GM19324 (cell line): ENCODE data around the gene PPP4R4.

Source experiments
- ATAC-seq: cut with Tn5 transposase; IDR thresholded peaks from one replicate; pipeline ENCODE4 v1.9.1; 2021; ENCODE audit warnings: mild to moderate bottlenecking, moderate library complexity; ENCODE audit not compliant: unreplicated experiment, low FRiP score

The PPP4R4 gene

DNA sequence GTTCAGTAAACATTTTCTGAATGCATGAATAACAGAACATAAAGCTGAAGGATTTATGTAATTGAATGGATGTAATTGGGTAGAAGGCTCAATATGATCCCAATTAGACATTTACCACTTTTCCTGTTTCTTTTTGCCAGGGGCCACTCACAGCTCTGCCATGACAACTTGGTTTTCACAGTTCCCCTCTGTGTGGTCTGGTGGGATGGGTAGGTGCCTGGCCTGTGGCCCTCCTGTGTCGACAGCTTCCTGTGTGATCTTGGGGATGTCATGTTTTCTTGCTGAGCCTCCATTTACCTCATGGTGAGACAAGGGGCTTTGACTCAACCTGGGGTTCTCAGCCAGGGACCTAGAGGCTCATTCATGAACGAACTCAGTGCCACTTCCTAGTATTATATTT, 131.5 kb downstream of the PPP4R4 start:
- no peak for ATAC-seq

DNA sequence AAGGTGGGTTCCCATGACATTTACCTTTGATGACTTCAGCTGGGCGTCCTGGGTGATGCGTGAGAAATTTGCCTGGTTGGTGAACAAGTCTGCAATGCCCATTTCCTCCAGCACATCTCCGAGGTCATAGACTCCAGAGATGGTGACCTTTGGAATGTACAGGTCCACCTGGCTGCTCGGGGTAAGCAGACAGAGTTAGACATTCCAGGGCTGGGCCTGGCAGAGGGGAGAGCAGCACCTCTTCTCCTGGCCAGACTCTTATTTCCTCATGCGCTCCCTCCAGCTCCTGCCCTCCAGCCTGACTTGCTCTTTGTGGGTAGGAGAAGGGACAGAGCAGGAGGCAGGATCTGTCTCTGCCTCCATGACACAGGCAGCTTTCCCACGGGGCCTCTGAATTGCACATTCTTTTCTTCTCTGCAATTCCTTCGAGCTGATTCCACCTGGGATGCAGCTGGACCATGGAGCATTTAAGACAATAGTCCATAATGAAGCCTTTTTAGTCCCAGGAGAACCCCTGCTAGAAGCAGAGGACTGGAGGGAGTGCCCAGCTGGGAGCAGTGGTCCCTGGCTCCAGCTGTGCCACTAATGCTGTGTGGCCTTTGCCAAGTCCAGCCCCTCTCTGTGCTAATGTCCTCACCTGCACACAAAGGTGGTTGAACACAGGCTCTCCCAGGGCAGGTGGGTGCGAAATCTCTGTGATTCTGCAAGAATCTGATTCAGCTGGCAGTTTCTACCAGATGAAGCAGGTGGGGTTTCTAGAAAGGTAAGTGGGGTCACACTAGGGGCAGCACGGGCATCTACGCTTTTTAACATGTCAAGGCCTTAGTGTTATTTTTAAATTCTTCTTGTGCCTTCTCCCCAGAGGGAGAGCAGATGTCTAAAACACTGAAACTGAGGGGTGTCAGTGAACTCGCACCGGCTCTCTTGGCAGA, 132.2 kb downstream of the PPP4R4 start:
- no peak for ATAC-seq

DNA sequence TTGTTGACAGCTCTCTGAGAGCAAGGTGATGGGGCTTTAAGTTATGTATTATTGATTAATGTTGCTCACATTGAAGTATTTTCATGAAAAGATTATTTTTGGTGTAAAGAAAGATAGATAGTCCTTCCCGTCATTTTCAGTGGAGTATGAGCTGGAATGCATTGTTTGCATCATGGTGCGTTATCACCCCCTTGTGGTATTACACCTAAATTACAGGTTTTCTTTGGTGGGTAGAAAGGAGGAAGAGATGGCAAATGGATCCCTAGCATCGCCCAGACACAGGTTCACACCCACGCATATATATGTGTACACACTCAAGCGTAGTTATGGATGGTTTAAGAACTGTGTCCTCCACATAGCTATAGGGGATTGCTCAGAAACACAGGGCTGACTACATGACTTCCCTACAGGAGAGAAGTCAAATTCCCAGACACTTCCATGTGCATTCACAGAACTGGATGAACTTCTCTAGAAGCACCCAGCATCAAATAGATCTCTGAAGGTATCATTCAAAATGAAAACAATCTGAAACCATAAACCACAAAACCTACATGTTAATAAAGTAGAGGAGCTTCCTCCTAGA, 133.4 kb downstream of the PPP4R4 start:
- no peak for ATAC-seq

DNA sequence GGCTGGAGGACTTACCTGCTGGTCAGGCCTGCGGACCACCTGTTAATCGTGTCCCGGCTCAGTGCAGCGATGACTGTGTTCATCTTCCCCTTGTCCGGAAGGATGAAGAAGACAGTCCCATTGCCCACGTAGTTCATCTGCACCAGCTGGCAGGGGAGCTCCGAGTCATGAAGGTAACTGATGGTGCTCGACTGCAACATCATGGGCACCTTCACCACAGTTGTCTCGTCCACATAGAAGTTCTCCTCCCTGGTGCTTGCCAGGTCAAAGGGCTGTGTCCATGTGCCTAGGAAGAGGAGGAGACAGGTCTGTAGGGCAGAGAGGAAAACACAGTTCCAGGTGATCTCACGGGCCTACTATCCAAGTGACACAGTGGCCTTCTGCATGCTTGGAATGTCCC, 135.6 kb downstream of the PPP4R4 start:
- ATAC-seq = no peak

DNA sequence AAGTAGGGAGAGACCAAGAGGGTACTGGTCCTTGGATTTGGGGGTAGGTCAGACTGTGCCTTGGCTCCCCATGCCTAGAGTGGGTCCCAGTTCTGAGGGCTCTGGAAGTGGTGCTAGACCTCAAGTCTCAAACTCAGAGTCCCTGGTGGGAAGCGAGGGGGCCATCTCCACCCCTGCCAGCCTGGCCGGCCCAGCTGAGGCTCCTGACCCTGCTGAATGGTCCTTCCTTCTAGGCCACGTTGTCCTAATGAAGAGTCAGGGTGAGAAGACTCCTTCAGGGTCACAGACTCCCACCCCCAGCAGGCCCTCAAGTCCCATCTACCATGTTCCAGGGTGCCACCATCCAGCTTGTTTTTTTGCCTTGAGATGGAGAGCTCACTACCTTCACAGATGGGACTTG, 136.1 kb downstream of the PPP4R4 start:
- ATAC-seq = no peak

DNA sequence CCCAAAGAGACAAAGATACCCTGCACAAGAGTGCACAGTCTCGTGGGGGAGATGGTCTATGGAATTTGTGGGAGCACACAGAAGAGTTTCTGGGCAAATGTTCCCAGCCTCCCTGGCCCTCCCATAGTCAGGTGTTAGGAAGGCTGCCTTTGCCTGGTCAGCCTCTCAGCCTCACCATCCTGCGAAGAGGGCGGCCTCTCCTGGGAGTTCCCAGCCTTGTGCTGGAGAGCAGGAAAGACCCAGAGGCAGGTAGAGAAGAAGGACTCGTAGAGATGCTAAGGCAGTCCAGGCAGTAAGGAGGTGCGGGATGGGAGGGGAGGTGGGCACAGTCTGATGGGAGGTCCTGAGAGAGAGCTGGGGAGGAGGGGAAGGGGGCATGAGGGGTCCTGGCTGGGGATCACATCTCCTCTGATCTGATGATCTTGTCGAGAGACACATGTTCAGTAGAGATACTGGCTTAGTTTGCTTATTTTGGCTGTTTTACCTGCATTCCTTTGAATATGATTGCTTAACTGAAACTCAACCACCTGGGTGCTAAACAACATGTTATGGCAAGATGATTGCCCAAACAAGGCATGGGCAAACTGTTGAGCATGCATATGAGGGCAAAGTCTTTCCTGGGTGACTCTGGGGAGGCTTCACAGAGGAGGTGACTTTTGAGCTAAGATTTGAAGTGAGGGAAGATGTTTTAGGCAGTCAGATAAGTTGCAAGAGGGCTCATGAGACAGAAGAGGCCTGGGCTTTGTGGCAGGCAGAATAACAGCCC, 138.5 kb downstream of the PPP4R4 start:
- no peak for ATAC-seq

DNA sequence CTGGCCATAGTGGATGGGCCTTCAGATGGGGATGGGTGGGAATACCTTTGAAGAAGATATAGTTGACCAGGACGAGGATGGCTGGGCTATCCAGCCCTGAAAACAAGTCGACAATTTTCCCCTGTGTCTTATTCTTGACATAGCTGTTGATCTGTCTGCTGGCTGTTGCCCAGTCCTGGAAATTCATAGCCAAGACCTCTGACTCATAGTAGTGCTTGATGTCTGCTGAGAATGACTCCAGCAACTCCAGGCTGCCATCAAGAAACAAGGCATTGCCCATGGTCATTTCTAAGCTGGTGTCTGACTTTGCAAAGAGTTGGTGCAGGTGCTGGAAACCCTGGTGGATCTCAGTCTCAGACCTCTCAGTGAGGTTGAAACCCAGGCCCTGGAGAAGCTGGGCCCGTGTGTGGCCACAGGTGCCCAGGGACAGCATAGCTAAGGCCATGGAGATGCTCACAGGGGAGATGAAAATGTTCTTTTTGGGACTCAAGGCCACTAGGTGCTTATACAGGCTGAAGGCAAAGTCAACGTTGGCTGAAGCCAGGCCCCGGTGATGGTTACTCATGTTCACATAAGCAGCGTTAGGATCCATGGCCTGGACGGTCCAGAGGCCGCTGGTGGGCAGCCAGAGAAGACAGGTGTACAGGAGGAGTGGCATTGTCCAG, 140.0 kb downstream of the PPP4R4 start:
- no peak for ATAC-seq

DNA sequence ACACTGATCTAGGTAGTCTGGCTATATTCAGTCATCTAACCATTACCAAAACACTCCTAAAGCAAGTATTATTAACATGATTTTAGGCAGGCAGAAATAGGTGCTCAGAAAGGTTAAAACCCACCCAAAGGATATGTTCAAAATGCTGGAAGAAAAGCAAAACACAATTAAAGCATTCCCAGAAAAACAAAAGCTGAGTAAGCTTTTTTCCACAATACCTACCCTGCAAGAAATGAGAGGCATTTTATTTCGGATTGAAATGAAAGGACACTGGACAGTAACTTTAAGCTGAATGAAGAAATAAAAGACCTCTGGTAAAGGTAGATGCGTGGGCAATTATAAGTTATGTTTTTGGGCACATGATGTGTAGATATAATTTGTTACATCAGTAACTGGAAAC, 140.8 kb downstream of the PPP4R4 start:
- ATAC-seq = no peak

DNA sequence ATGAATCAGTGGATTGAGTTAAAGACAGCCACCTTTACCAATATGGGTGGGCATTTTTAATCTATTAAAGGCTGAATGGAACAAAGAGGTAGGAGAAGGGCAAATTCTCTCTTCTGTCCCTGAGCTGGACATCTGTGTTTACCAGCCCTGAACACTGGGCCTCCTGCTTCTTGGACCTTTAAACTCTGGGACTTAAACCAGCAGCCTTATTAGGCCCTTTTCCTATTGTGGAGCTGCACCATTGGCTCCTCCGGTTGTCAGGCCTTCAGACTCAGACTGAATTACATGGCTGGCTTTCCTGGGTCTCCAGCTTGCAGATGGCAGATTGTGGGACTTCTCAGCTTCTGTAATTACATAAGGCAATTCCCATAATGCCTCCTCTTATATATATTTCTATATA, 142.6 kb downstream of the PPP4R4 start:
- ATAC-seq = no peak

DNA sequence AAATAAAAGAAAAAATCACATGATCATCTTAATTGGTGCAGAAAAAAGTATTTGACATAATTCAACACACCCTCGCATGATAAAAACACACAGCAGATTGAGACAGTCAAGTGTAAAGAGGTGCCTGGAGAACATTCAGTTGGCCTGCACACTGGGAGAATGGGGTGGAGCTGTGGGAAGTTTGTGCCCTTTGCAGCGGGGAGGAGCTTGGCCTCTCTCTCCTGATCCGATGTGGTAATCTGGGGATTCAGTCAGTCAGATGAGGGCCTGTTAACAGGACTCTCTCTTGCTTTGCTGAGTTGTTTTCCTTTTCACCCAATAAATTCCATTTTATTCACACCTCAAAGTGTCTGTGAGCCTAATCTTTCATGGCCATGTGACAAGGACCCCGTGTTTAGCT, 143.1 kb downstream of the PPP4R4 start:
- ATAC-seq = no peak

DNA sequence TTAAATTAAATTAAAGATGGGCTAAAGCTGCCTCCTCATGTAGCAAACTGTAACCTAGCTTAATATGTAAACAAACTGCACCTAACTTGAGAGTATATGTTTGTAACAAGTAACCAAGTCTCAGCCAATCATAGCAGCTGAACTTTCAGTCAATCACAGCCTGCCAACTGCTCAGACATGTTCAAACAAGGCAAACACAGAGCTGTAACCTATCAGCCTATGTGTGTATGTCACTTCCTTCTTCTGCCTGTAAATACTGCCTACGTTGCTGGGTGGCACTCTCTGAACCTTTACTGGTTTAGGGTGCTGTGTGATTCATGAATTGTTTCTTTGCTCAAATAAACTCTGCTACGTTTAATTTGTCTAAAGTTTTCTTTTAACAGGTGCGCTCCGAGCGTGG, 146.1 kb downstream of the PPP4R4 start:
- ATAC-seq = no peak

DNA sequence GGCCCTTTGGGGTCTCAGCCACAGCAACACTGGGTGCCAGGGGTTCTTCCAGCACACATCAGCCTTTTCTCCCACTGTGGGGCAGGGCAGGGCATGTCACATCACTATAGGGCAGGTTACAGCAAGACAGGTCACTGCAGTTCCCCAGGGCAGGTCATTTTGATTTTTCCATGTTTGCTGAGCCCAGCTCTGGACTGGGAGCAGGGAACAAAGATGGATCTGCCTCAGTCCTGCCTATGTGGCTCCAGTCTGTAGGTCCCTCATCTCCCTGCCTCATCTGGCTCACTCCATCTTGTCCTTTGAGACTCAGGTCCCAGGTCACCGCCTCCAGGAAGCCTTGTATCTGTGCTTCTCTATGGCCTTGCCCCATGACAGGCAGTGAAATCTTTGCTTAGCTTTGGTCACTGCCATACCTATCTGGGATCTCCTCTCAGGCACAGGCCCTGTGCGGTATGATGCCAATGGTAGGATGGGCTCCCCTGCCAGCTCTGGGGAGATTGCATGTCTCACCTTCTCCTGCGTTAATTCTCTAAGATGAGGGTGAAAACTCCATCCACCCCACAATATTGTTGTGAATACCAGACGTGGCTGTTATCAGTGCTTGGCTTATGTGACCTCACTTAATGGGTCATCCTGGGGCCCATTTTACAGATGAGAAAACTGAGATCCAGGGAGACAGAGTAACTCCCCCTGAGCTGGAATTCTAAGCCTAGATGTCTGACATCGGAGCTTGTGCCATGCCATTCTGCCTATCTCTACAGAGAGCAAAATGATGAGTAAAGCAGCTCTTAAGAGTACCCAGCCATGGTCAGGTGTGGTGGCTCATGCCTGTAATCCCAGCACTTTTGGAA, 147.5 kb downstream of the PPP4R4 start:
- no peak for ATAC-seq

DNA sequence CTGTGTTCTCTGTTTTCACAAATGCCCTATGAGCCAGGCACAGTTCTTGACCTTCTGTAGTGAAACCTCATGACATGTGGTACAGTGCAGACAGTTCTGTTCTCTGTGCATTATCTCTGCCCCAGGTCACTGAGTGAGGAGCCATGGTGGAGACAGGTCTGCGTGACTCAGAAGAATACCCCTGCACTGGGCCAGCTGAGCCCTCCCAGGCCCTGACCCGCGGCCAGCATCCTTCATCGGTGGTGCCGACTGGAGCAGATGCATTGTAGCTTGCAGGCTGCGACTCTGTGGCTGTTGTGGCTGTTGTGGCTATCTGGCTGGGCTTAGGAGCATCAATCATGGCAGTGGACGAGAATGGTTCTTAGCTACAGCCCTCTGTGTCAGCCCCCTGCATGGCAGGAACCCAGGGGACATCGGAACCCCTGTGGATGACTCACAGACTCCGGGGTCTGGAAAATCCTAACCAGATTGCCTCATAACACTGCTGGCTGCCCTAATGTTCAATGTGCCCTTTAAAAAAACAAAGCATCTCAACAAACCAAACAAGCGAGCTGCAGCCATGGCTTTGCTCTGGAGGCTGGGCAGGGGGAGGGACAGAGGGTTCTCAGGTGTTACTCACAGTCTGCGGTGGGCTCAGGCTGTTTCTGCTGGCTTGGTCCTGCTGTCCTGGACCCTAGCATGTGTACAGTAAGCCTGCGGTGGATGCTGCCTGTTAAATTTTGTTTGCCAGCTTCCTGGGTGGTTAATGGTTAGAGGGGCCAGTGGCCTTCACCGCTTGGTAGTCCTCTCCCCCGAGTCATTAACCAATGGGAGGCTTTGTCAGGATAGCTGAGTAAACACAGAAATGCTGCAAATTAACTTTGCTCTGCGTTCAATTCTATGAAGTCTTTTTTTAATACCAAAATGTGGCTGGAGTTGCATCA, 148.8 kb downstream of the PPP4R4 start, which contains the start of gene SERPINA6:
SERPINA6 (minus strand) TSS at position 689 of the 923 bp plus-strand sequence. CDS start 8,688 bp downstream, outside the sequence.
- ATAC-seq = no peak

DNA sequence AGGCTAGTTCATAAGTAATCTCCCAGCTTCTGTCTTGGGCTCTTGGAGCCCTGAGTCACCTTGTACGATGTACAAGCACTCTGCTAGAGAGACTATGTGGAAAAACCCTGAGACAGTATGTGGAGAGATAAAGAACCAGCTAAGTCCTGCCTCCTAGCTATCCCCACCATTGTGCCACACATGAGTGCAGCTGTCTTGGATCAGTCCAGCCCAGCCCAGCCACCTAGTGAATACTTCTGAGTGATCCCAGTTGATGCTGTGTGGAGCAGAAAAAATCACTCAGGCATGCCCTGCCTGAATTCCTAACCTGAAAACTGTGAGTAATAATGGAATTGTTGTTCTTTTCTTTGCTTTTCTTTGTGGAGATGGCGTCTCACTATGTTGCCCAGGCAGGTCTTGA, 154.1 kb downstream of the PPP4R4 start:
- ATAC-seq = no peak
